Smooth muscle cell (in vitro differentiated cells): ENCODE results near the gene C11orf21. TPM values are rescaled to one million over a fixed set of nuclear protein-coding genes. Genes with fewer than 3 reads are reported as not detected.
"Not testable (repeated sequence)": the region's sequence is repeated elsewhere in the genome, so short reads cannot be mapped to it uniquely, and the experiment has no call there.

Source experiments
- DNase-seq: peaks from one replicate; lab custom pipeline; 2025; ENCODE audit not compliant: unreplicated experiment; lab: John Stamatoyannopoulos, UW
- H2AFZ ChIP-seq: fragments of 200-600 bp; sonication (generic); 2 replicates; pipeline ENCODE4 v1.6.0; 2016; ENCODE audit warnings: antibody characterized with exemption, low read depth, mild to moderate bottlenecking
- H3F3A ChIP-seq: fragments of 200-600 bp; sonication (generic); 2 replicates; pipeline ENCODE4 v1.6.0; 2017; ENCODE audit warnings: antibody characterized with exemption, low read depth
- H3K27ac ChIP-seq: fragments of 200-600 bp; sonication (generic); 2 replicates; pipeline ENCODE4 v1.5.1; 2016; ENCODE audit warnings: low read depth, mild to moderate bottlenecking
- H3K27me3 ChIP-seq: fragments of 200-600 bp; sonication (generic); 2 replicates; pipeline ENCODE4 v1.6.1; 2016; ENCODE audit warnings: low read depth, mild to moderate bottlenecking
- H3K36me3 ChIP-seq: fragments of 200-600 bp; sonication (generic); 2 replicates; pipeline ENCODE4 v1.5.1; 2016; ENCODE audit warnings: low read depth
- H3K4me1 ChIP-seq: fragments of 200-600 bp; sonication (generic); 2 replicates; pipeline ENCODE4 v1.5.1; 2016; ENCODE audit warnings: low read depth
- H3K4me2 ChIP-seq: fragments of 200-600 bp; sonication (generic); 2 replicates; pipeline ENCODE4 v1.6.0; 2016; ENCODE audit warnings: mild to moderate bottlenecking
- H3K4me3 ChIP-seq: fragments of 200-600 bp; sonication (generic); 2 replicates; pipeline ENCODE4 v1.5.1; 2016; ENCODE audit warnings: mild to moderate bottlenecking
- H3K79me2 ChIP-seq: fragments of 200-600 bp; sonication (generic); 2 replicates; pipeline ENCODE4 v1.6.0; 2016; ENCODE audit warnings: low read depth, mild to moderate bottlenecking
- H3K9ac ChIP-seq: fragments of 200-600 bp; sonication (generic); 2 replicates; pipeline ENCODE4 v1.6.0; 2016; ENCODE audit warnings: low read depth
- H3K9me3 ChIP-seq: fragments of 200-600 bp; sonication (generic); replicated peaks from 2 replicates; pipeline ENCODE4 v1.5.1; 2016; ENCODE audit warnings: low read depth
- H4K20me1 ChIP-seq: fragments of 200-600 bp; sonication (generic); 2 replicates; pipeline ENCODE4 v1.6.0; 2016; ENCODE audit warnings: low read depth
- CTCF ChIP-seq: fragments of 200-600 bp; sonication (generic); IDR thresholded peaks from 2 replicates; pipeline ENCODE4 v1.5.1; 2017; ENCODE audit warnings: borderline replicate concordance, mild to moderate bottlenecking, antibody characterized with exemption; ENCODE audit not compliant: insufficient read depth, poor library complexity, severe bottlenecking
- WGBS: methylation state at CpG from one replicate; pipeline ENCODE4 v1.1.7; 2016; ENCODE audit warnings: low lambda C conversion rate; 5-methylcytosine and 5-hydroxymethylcytosine counted together
- polyA plus RNA-seq: library from polyadenylated mRNA; unstranded; fragments of >200 nt; fragmentation: Nextera tagmentation; extraction: Ambion mirVana; gene quantifications from 2 replicates; pipeline ENCODE4 v1.2.1, GENCODE V29; 2016
- total RNA-seq: library from RNA; depleted of rRNA; stranded (reverse); fragments of >200 nt; gene quantifications from 2 replicates; pipeline ENCODE4 v1.2.3, GENCODE V29; 2014

The C11orf21 gene
- total and polyA plus RNA-seq, 2 experiments from 2014 or later: not detected

- Histone ChIP-seq H4K20me1 (no peaks in the 10 kb centered on the region), H2AFZ (no peak overlapping the region), H3K27ac (no peak overlapping the region), H3K9ac (no peak overlapping the region), H3K27me3 (peaks cover 29% of the 10 kb centered on the region), H3K4me2 (no peak overlapping the region), H3K79me2 (no peaks in the 10 kb centered on the region), H3F3A (no peaks in the 10 kb centered on the region), H3K9me3 (no peaks in the 10 kb centered on the region), H3K36me3 (no peaks in the 10 kb centered on the region), H3K4me3 (no peak overlapping the region), H3K4me1 (no peaks in the 10 kb centered on the region)
- 74% methylated on average over 5 of the region's 5 CpGs for WGBS
- no peak for TF ChIP-seq CTCF
- DNase-seq: no peak
Observed at GRCh38 chr11:2342981-2343380, 41.3 kb upstream of the C11orf21 start.

- 90% methylated on average over 3 of the region's 3 CpGs for WGBS
- DNase-seq: no peak
- no peak overlapping the region for H2AFZ ChIP-seq
Observed at GRCh38 chr11:2342557-2342956, 40.8 kb upstream of the C11orf21 start.

GRCh38 chr11:2338760-2339159, 37.0 kb upstream of the C11orf21 start:
- H3K27ac ChIP-seq, H3K79me2 ChIP-seq, H3K36me3 ChIP-seq, H3K4me2 ChIP-seq, H4K20me1 ChIP-seq, DNase-seq, H3F3A ChIP-seq, H3K4me3 ChIP-seq, H2AFZ ChIP-seq, H3K9ac ChIP-seq, H3K4me1 ChIP-seq, H3K9me3 ChIP-seq: not testable (repeated sequence)
- peaks cover 29% of the 10 kb centered on the region for H3K27me3 ChIP-seq
- 51% methylated on average over 8 of the region's 8 CpGs for whole genome bisulfite sequencing

More at GRCh38 chr11:2342557-2342956, 40.8 kb upstream of the C11orf21 start:
- no peak overlapping the region for H3K27ac ChIP-seq
- H3K9ac ChIP-seq: no peak overlapping the region
- no peak for TF ChIP-seq CTCF
- H3K27me3 ChIP-seq: peaks cover 29% of the 10 kb centered on the region
- no peaks in the 10 kb centered on the region for H3K4me1 ChIP-seq
- no peaks in the 10 kb centered on the region for H3K36me3 ChIP-seq
- H3K4me2 ChIP-seq: no peak overlapping the region
- no peak overlapping the region for H3K4me3 ChIP-seq
- no peaks in the 10 kb centered on the region for H3K9me3 ChIP-seq
- no peaks in the 10 kb centered on the region for H4K20me1 ChIP-seq
- no peaks in the 10 kb centered on the region for H3F3A ChIP-seq
- no peaks in the 10 kb centered on the region for H3K79me2 ChIP-seq

- not testable (repeated sequence) for H3K36me3 ChIP-seq, H3K79me2 ChIP-seq, DNase-seq, H3F3A ChIP-seq, H3K9me3 ChIP-seq, H2AFZ ChIP-seq, H3K4me3 ChIP-seq, H3K4me1 ChIP-seq, H4K20me1 ChIP-seq, H3K27ac ChIP-seq, H3K4me2 ChIP-seq, H3K9ac ChIP-seq
- 96% methylated on average over 18 of the region's 18 CpGs for WGBS
- peaks cover 23% of the 10 kb centered on the region for H3K27me3 ChIP-seq
Observed at GRCh38 chr11:2335286-2335685, 33.6 kb upstream of the C11orf21 start.

GRCh38 chr11:2333486-2334205, 31.9 kb upstream of the C11orf21 start:
- H3K27ac ChIP-seq, H3K9ac ChIP-seq, H3K4me3 ChIP-seq, H3K79me2 ChIP-seq, H3K4me1 ChIP-seq, H2AFZ ChIP-seq, H3K9me3 ChIP-seq, H4K20me1 ChIP-seq, H3F3A ChIP-seq, H3K4me2 ChIP-seq, DNase-seq, H3K36me3 ChIP-seq, H3K27me3 ChIP-seq: not testable (repeated sequence)
- WGBS: 90% methylated on average over 2 of the region's 4 CpGs

GRCh38 chr11:2332569-2332968, 30.9 kb upstream of the C11orf21 start:
- H3K9me3 ChIP-seq, H3K4me2 ChIP-seq, H3K36me3 ChIP-seq, H3K27me3 ChIP-seq, DNase-seq, H3K4me3 ChIP-seq, H3K9ac ChIP-seq, H2AFZ ChIP-seq, H4K20me1 ChIP-seq, H3K79me2 ChIP-seq, H3K27ac ChIP-seq, H3F3A ChIP-seq: not testable (repeated sequence)
- peaks cover 14% of the 10 kb centered on the region for H3K4me1 ChIP-seq
- WGBS: 98% methylated on average over 11 of the region's 29 CpGs
